Activated CD4-positive, alpha-beta T cell treated with anti-CD3 and anti-CD28 coated beads, Interleukin-2, amount 10 ng/mL, durations not matched to agents 7 days and 5 days (primary cell): ENCODE measurements around the gene STYXL2. TPM values are rescaled to one million over a fixed set of nuclear protein-coding genes. Genes with fewer than 3 reads are reported as not detected.
A peak's percentile ranks its signal among the peaks of the same experiment; 100 is the strongest.

Experiments
- CTCF ChIA-PET: fragments of 350-600 bp; sonication (Branson Sonifier 250); formaldehyde crosslinking; loops from one replicate; lab custom pipeline; 2021; ENCODE audit warnings: antibody characterized with exemption; lab: Charles Lee
- POLR2A ChIA-PET: fragments of 350-600 bp; sonication (Branson Sonifier 250); formaldehyde crosslinking; loops from one replicate; lab custom pipeline; 2021; ENCODE audit warnings: antibody characterized with exemption; lab: Charles Lee
- DNase-seq: peaks from one replicate; pipeline ENCODE4 v3.0.0-alpha.2; 2020
- H3K27ac Mint-ChIP-seq: one replicate; pipeline ENCODE4 v1.8.0; 2021; ENCODE audit warnings: mild to moderate bottlenecking, moderate library complexity, mixed read lengths
- H3K27me3 Mint-ChIP-seq: one replicate; pipeline ENCODE4 v1.8.0; 2021; ENCODE audit warnings: mixed read lengths
- H3K36me3 Mint-ChIP-seq: one replicate; pipeline ENCODE4 v1.8.0; 2021; ENCODE audit warnings: low read depth, mixed read lengths
- H3K4me1 Mint-ChIP-seq: one replicate; pipeline ENCODE4 v1.8.0; 2021; ENCODE audit warnings: mixed read lengths
- H3K4me3 Mint-ChIP-seq: one replicate; pipeline ENCODE4 v1.8.0; 2021; ENCODE audit warnings: mild to moderate bottlenecking, moderate library complexity, mixed read lengths
- H3K9me3 Mint-ChIP-seq: one replicate; pipeline ENCODE4 v1.8.0; 2021; ENCODE audit warnings: mixed read lengths
- total RNA-seq, 2 experiments: library from RNA; stranded (reverse); gene quantifications; one replicate each; pipeline ENCODE4 v1.2.3, GENCODE V29; 2021

The STYXL2 gene
- total RNA-seq, 2 experiments from 2014 or later = not detected

- CTCF ChIA-PET = interaction anchor here (1.5 kb wide), 2 partner anchors 9 to 102 kb away, joined by 3 to 4 read pairs; partner anchors contain the start of gene POU2F1
- DNase-seq = no peak
- Mint-ChIP-seq H3K27ac (no peak overlapping the region), H3K4me1 (peaks cover 9% of the 10 kb centered on the region), H3K36me3 (no peaks in the 10 kb centered on the region), H3K27me3 (peaks cover 4% of the 10 kb centered on the region), H3K9me3 (no peaks in the 10 kb centered on the region), H3K4me3 (no peak overlapping the region)
- POLR2A ChIA-PET = no interaction called here
These were observed 24.3 kb downstream of the STYXL2 start for GRCh38 chr1:167118188-167118587.

GRCh38 chr1:167119696-167120095 is 25.8 kb downstream of the STYXL2 start:
- H3K27ac Mint-ChIP-seq = no peak overlapping the region
- no peak overlapping the region for H3K4me3 Mint-ChIP-seq
- H3K4me1 Mint-ChIP-seq = peaks cover 9% of the 10 kb centered on the region
- ChIA-PET POLR2A (no interaction called here), CTCF (interaction anchor here (0.5 to 2.6 kb wide), 2 partner anchors 60 to 136 kb away, joined by 4 to 13 read pairs; no protein-coding TSS in a partner anchor)
- peaks cover 4% of the 10 kb centered on the region for H3K27me3 Mint-ChIP-seq
- no peaks in the 10 kb centered on the region for H3K9me3 Mint-ChIP-seq
- DNase-seq = no peak
- no peaks in the 10 kb centered on the region for H3K36me3 Mint-ChIP-seq

- Mint-ChIP-seq H3K36me3 (no peaks in the 10 kb centered on the region), H3K9me3 (no peaks in the 10 kb centered on the region), H3K27ac (no peak overlapping the region), H3K4me3 (peak overlapping the region; percentile 70), H3K27me3 (no peaks in the 10 kb centered on the region), H3K4me1 (peaks cover 9% of the 10 kb centered on the region)
- ChIA-PET POLR2A (no interaction called here), CTCF (interaction anchor here (0.7 to 2.6 kb wide), 4 partner anchors 54 to 211 kb away, joined by 3 to 13 read pairs (median 4); partner anchors contain the start of gene POU2F1)
- DNase-seq = no peak
These were observed 27.0 kb downstream of the STYXL2 start for GRCh38 chr1:167120899-167121298.

- H3K4me1 Mint-ChIP-seq = peaks cover 9% of the 10 kb centered on the region
- CTCF ChIA-PET = interaction anchor here (0.7 to 2.6 kb wide), 4 partner anchors 54 to 211 kb away, joined by 3 to 13 read pairs (median 4); partner anchors contain the start of gene POU2F1
- peak; percentile 18 for DNase-seq
- POLR2A ChIA-PET = no interaction called here
- peak overlapping the region; percentile 62 for H3K27ac Mint-ChIP-seq
- no peaks in the 10 kb centered on the region for H3K36me3 Mint-ChIP-seq
- H3K4me3 Mint-ChIP-seq = peak overlapping the region; percentile 70
- peaks cover 1% of the 10 kb centered on the region for H3K27me3 Mint-ChIP-seq
- no peaks in the 10 kb centered on the region for H3K9me3 Mint-ChIP-seq
These were observed 27.7 kb downstream of the STYXL2 start for GRCh38 chr1:167121375-167122120.

DNA sequence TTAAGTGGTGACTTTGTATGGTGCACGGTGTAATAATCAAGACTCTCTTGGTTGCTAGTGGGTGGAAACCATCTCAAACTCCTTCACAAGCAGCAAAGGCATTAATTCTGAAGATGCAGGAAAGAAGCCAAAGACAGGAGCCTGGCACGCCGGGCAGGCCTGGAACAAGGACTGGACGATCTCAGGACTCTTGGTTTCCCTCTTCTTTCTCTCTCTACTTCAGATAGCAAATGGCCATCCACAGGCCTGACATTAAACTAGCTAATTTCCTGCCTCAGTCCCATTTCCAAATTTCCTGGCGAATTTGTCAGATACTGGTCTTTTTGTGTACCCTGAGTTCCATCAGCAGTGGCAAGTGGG is 28.2 kb downstream of the STYXL2 start:
- H3K27ac Mint-ChIP-seq = no peak overlapping the region
- H3K9me3 Mint-ChIP-seq = no peaks in the 10 kb centered on the region
- no peak overlapping the region for H3K4me3 Mint-ChIP-seq
- ChIA-PET CTCF (interaction anchor here (1.0 kb wide), 1 partner anchor 98 kb away, joined by 3 read pairs; no protein-coding TSS in a partner anchor), POLR2A (no interaction called here)
- no peak for DNase-seq
- H3K36me3 Mint-ChIP-seq = no peaks in the 10 kb centered on the region
- peaks cover 9% of the 10 kb centered on the region for H3K4me1 Mint-ChIP-seq
- H3K27me3 Mint-ChIP-seq = peaks cover 2% of the 10 kb centered on the region

GRCh38 chr1:167122568-167122967 is 28.7 kb downstream of the STYXL2 start:
- DNase-seq = no peak
- Mint-ChIP-seq H3K9me3 (no peaks in the 10 kb centered on the region), H3K27me3 (peaks cover 4% of the 10 kb centered on the region), H3K4me1 (peaks cover 9% of the 10 kb centered on the region), H3K27ac (no peak overlapping the region), H3K36me3 (no peaks in the 10 kb centered on the region), H3K4me3 (no peak overlapping the region)
- POLR2A ChIA-PET = no interaction called here
- CTCF ChIA-PET = interaction anchor here (1.0 kb wide), 1 partner anchor 97 kb away, joined by 3 read pairs; no protein-coding TSS in a partner anchor

GRCh38 chr1:167126317-167126716 is 32.4 kb downstream of the STYXL2 start:
- H3K27ac Mint-ChIP-seq = no peak overlapping the region
- no peaks in the 10 kb centered on the region for H3K9me3 Mint-ChIP-seq
- POLR2A ChIA-PET = no interaction called here
- peaks cover 7% of the 10 kb centered on the region for H3K4me1 Mint-ChIP-seq
- no peaks in the 10 kb centered on the region for H3K36me3 Mint-ChIP-seq
- peaks cover 20% of the 10 kb centered on the region for H3K27me3 Mint-ChIP-seq
- DNase-seq = no peak
- no peak overlapping the region for H3K4me3 Mint-ChIP-seq
- CTCF ChIA-PET = interaction anchor here (1.3 to 1.5 kb wide), 2 partner anchors 9 to 216 kb away, joined by 3 to 4 read pairs; no protein-coding TSS in a partner anchor

DNA sequence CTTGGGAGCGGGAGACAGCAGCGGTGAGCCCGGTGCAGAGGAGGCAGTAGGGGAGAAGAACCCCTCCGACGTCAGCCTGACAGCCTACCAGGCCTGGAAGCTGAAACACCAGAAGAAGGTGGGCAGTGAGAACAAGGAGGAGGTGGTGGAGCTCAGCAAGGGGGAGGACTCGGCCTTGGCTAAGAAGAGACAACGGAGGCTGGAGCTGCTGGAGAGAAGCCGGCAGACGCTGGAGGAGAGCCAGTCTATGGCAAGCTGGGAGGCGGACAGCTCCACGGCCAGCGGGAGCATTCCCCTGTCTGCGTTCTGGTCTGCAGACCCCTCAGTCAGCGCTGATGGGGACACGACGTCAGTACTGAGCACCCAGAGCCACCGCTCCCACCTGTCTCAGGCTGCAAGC is 32.9 kb downstream of the STYXL2 start:
- Mint-ChIP-seq H3K9me3 (no peaks in the 10 kb centered on the region), H3K36me3 (no peaks in the 10 kb centered on the region), H3K4me3 (no peak overlapping the region), H3K27me3 (peaks cover 22% of the 10 kb centered on the region), H3K27ac (no peak overlapping the region), H3K4me1 (peaks cover 2% of the 10 kb centered on the region)
- ChIA-PET CTCF (interaction anchor here (1.3 to 1.5 kb wide), 2 partner anchors 9 to 217 kb away, joined by 3 to 4 read pairs; no protein-coding TSS in a partner anchor), POLR2A (no interaction called here)
- DNase-seq = no peak

DNA sequence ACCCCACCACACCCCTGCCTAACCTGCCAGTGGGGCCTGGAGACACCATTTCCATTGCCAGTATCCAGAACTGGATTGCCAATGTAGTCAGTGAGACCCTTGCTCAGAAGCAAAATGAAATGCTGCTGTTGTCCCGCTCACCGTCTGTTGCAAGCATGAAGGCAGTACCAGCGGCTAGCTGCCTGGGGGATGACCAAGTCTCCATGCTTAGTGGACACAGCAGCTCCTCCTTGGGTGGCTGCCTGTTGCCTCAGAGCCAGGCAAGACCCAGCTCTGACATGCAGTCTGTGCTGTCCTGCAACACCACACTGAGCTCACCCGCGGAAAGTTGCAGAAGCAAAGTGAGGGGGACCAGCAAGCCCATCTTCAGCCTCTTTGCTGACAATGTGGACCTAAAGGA is 33.4 kb downstream of the STYXL2 start:
- no peak overlapping the region for H3K4me3 Mint-ChIP-seq
- POLR2A ChIA-PET = no interaction called here

DNA sequence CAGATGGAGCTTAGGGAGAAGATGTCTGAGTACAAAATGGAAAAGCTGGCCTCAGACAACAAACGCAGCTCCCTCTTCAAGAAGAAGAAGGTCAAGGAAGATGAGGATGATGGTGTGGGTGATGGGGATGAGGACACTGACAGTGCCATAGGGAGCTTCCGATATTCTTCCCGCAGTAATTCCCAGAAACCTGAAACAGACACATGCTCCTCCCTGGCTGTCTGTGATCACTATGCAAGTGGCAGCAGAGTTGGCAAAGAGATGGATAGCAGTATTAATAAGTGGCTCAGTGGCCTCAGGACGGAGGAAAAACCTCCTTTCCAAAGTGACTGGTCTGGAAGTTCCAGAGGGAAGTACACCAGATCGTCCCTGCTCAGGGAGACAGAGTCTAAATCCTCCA is 33.8 kb downstream of the STYXL2 start:
- POLR2A ChIA-PET = no interaction called here
- CTCF ChIA-PET = interaction anchor here (1.1 kb wide), 1 partner anchor 9 kb away, joined by 4 read pairs; no protein-coding TSS in a partner anchor
- DNase-seq = no peak
- Mint-ChIP-seq H3K27ac (no peak overlapping the region), H3K4me3 (no peak overlapping the region), H3K9me3 (no peaks in the 10 kb centered on the region), H3K36me3 (no peaks in the 10 kb centered on the region), H3K4me1 (no peaks in the 10 kb centered on the region), H3K27me3 (peaks cover 25% of the 10 kb centered on the region)

More for the DNA sequence above, 33.4 kb downstream of the STYXL2 start:
- Mint-ChIP-seq H3K4me1 (no peaks in the 10 kb centered on the region), H3K27me3 (peaks cover 24% of the 10 kb centered on the region), H3K9me3 (no peaks in the 10 kb centered on the region), H3K36me3 (no peaks in the 10 kb centered on the region), H3K27ac (no peak overlapping the region)
- no peak for DNase-seq
- CTCF ChIA-PET = interaction anchor here (1.1 to 1.5 kb wide), 3 partner anchors 8 to 217 kb away, joined by 3 to 4 read pairs (median 4); no protein-coding TSS in a partner anchor

DNA sequence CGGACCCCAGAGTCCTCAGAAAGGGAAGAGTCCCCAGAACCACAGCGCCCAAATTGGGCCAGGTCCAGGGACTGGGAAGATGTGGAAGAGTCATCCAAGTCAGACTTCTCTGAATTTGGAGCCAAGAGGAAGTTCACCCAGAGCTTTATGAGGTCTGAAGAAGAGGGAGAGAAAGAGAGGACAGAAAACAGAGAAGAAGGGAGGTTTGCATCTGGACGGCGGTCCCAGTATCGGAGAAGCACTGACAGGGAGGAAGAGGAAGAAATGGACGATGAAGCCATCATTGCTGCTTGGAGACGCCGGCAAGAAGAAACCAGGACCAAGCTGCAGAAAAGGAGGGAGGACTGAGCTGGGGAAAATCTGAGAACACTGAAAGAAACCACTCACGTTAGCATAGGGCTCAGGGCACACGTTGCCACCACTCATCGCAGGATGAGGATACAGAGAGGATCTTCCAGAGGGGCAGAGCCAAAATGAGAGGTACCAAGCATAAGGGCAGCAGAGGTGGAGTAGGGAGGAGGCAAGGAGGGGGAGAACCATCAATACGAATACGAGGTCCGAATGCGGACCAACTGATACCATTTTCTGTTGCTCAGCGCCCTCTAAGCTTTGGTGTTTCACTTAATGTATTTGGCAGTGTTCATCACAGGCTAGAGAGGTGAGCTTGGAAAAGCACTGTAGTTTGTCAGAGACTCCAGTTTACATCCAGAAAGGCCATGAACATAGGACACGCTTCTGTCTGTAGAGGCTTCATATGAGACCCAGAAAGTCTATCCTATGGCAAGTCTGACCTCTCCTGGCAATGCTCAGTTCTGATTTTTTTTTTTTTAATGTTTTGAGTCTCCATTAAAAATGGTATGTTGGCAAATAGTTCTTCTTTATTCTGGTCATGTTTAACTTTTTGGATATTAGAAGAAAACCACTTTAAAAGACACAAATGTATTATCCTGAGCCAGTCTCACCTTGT is 34.7 kb downstream of the STYXL2 start:
- Mint-ChIP-seq H3K27me3 (peaks cover 25% of the 10 kb centered on the region), H3K4me1 (no peaks in the 10 kb centered on the region), H3K36me3 (no peaks in the 10 kb centered on the region), H3K27ac (no peak overlapping the region), H3K9me3 (no peaks in the 10 kb centered on the region), H3K4me3 (no peak overlapping the region)
- no peak for DNase-seq
- ChIA-PET CTCF (interaction anchor here (1.1 kb wide), 1 partner anchor 10 kb away, joined by 4 read pairs; no protein-coding TSS in a partner anchor), POLR2A (no interaction called here)

DNA sequence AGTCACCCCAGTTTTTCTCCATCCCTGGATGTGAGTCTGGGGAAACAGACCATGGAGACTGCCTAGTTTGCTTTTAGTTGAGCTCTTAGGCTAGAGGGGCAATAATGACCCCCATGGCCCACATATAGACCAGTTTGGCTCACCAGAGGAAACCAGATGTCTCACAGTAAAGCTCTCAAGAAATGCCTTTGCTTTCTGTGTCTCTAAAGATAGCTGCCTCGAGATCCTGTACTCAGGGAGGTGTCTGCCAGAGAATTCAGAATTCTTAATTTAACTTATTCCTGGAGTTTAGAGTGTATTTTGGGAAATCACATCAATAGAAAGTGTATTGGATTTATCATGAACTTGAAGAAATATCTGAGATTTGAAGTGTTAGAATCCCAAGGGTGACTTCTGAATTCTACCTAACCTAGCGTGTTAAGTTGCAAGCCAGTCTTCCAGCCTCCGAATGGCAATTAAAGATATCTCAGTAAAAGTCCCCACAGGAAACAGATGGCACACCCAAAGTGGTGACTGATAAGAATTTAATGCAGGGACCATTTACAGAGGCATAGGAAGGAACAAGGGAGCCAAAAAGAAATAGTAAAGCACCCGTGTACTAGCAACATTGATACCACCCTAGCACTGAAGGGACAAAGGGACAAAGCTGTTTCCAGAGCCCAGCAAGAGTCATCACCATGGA is 37.1 kb downstream of the STYXL2 start:
- Mint-ChIP-seq H3K27ac (no peak overlapping the region), H3K9me3 (no peaks in the 10 kb centered on the region), H3K36me3 (no peaks in the 10 kb centered on the region), H3K4me3 (no peak overlapping the region), H3K4me1 (no peaks in the 10 kb centered on the region), H3K27me3 (peaks cover 35% of the 10 kb centered on the region)
- ChIA-PET POLR2A (no interaction called here), CTCF (interaction anchor here (1.1 to 1.5 kb wide), 2 partner anchors 8 to 150 kb away, joined by 3 to 5 read pairs; no protein-coding TSS in a partner anchor)
- no peak for DNase-seq
